Stomach (tissue), 9 donors: Measurements from ENCODE around the gene TERB2. TPM values are rescaled to one million over a fixed set of nuclear protein-coding genes. Genes with fewer than 3 reads are reported as not detected.
"Not testable (repeated sequence)": the region's sequence is repeated elsewhere in the genome, so short reads cannot be mapped to it uniquely, and the experiment has no call there.

ENCODE experiments used
- DNase-seq, 2 donors: peaks; one replicate each; pipeline versions ENCODE4 v3.0.0 to v3.0.0-alpha.2; 2013 to 2019
- H3K27ac ChIP-seq, 5 donors: fragments of 200-600 bp in 4 of 5; sonication (generic) in 4 of 5; one replicate each; pipeline ENCODE4 v1.5.1; 2013 to 2019; ENCODE audit warnings: mild to moderate bottlenecking in 1 of 5, moderate library complexity in 1 of 5
- H3K27me3 ChIP-seq, 3 donors: fragments of 200-600 bp; sonication (generic); one replicate each; pipeline ENCODE4 v1.5.1; 2017 to 2019; ENCODE audit warnings: mixed run types in 1 of 3
- H3K36me3 ChIP-seq, 4 donors: fragments of 200-600 bp; sonication (generic); 1 replicate in 3 of 4; 2 replicates in 1 of 4; pipeline ENCODE4 v1.5.1; 2016 to 2019
- H3K4me1 ChIP-seq, 4 donors: fragments of 200-600 bp; sonication (generic); one replicate each; pipeline ENCODE4 v1.5.1; 2016 to 2019
- H3K4me3 ChIP-seq, 4 donors: fragments of 200-600 bp; sonication (generic) in 3 of 4; one replicate each; pipeline ENCODE4 v1.5.1; 2016 to 2019; ENCODE audit warnings: mild to moderate bottlenecking in 1 of 4
- H3K9me3 ChIP-seq, 4 donors: fragments of 200-600 bp; sonication (generic); one replicate each; pipeline ENCODE4 v1.5.1; 2016 to 2019
- EP300 ChIP-seq: sonication (generic); formaldehyde crosslinking; IDR thresholded peaks from one replicate; pipeline ENCODE4 v1.6.1; 2017; ENCODE audit warnings: antibody characterized with exemption
- POLR2A ChIP-seq, 4 donors: fragments of 450-650 bp; IDR thresholded peaks; one replicate each; pipeline ENCODE4 v1.6.1; 2016; ENCODE audit warnings: antibody characterized with exemption in 4 of 4, control low read depth in 2 of 4, mild to moderate bottlenecking in 1 of 4, moderate library complexity in 1 of 4
- POLR2AphosphoS5 ChIP-seq, 3 donors: sonication (generic); formaldehyde crosslinking; IDR thresholded peaks; one replicate each; pipeline ENCODE4 v1.6.1; 2016; ENCODE audit warnings: antibody characterized with exemption in 3 of 3
- WGBS, 5 donors: extraction: QIAGEN DNeasy Blood & Tissue Kit in 3 of 5; methylation state at CpG; one replicate each; pipeline versions ENCODE4 v1.1.5 to v1.1.7; 2013 to 2018; 5-methylcytosine and 5-hydroxymethylcytosine counted together
- intact Hi-C: fragments of 100-400 bp; cut with DNase I; formaldehyde crosslinking; loops from one replicate; pipeline ENCODE4 v1.15.1; 2023; ENCODE audit warnings: low total_unique reads
- polyA plus RNA-seq, 3 donors: library from polyadenylated mRNA; stranded (reverse); fragments of 200-250 nt; gene quantifications; one replicate each; pipeline ENCODE4 v1.2.3, GENCODE V29; 2013
- total RNA-seq, 5 donors: library from RNA; depleted of rRNA; stranded (reverse); fragments of >200 nt; gene quantifications; one replicate each; pipeline versions ENCODE4 v1.1.0 to v1.2.3, GENCODE V29; 2014 to 2016
- TF ChIP-seq, protein P1 (sequence below), 7 experiments: fragments of 450-650 bp in 4 of 7; fragments of 200-600 bp in 3 of 7; sonication (generic) in 3 of 7; IDR thresholded peaks; one replicate each; pipeline ENCODE4 v1.5.1; 2016 to 2019; ENCODE audit warnings: antibody characterized with exemption in 7 of 7, control low read depth in 2 of 7, mild to moderate bottlenecking in 1 of 7
- donor health status: healthy with polysubstance abuse.
- donor health status: Bipolar disorder and iron deficiency.
- donor health status: healthy.

Gene TERB2
- total and polyA plus RNA-seq, 8 donors, result not detected

DNA sequence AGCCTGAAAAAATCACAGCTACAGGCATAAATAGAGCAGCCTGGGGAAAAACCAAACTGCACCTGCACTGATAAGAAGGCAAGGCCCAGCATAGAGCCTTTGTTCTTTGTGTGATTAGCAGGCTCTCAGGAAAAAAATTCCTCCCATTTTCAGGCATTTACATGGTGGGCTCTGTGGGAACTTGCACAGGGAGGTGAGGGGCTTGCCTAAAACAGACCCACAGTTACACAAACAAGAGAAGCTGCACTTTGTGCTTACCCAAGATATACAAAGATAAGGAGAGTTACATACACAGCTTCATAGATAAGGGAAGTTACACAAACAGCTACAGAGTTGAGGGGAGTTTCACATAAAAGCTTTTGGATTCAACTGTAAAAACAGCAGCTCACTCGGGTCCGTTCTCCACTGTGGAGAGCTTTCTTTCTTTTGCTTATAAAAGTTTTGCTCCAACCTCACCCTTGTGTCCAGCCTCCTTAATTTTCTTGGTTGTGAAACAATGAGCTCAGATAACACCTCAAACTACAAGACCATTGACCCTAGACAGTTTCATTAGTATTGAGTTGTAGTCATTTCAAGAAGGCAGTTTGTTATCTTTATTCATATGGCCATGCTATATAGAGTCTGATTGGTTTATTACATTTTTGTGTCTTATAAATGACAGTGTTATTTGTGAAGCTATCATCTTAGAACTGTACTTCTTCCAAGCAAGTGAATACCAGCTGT lies 23.3 kb downstream of the TERB2 start:
- H3K4me3 ChIP-seq, H3K36me3 ChIP-seq, H3K4me1 ChIP-seq, intact Hi-C loops, H3K9me3 ChIP-seq, H3K27ac ChIP-seq, H3K27me3 ChIP-seq: not testable (repeated sequence)
- 22 to 52% (median 32%) methylated on average over 2 of the region's 2 CpGs for WGBS, 5 donors
- peak in 1 of 2 donors; percentile 28 for DNase-seq

- not testable (repeated sequence) for H3K27ac ChIP-seq, H3K9me3 ChIP-seq
Observed at GRCh38 chr15:44984144-44984543, 27.7 kb downstream of the TERB2 start.

DNA sequence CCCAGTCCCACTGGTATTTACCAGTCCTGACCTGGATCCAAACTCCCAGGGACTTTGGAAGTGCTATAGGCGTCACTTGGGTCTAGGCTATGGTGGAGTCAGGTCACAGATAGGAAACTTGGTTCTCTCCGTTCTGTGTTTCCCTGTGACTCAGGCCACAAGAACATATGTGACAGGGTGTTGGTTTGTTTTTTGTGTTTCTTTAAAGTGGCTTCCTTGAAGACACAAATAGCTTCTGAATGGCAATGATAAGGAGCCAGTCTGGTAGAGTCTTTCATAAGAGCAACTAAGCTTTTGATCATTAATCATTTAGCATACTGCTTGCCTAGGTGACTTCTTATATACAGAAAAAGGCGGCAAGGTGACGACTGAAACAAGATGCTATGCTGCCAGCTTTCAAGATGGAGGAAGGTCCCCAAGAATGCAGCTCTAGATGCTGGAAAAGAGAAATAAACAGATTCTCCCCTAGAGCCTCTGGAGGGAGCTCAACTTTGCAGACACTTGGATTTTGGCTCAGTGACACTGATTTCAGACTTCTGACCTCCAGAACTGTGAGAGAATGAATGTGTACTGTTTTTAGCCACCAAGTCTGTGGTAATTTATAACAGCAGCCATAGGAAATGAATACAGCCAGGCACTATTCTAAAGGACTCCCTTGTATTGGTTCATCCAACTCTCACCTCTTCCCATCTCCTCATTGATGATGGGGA lies 30.0 kb downstream of the TERB2 start:
- DNase-seq, intact Hi-C loops: not testable (repeated sequence)
- 73 to 81% (median 76%) methylated on average over 4 of the region's 4 CpGs for WGBS, 5 donors

More at GRCh38 chr15:44984144-44984543, 27.7 kb downstream of the TERB2 start:
- intact Hi-C loops, H3K4me1 ChIP-seq, H3K36me3 ChIP-seq, H3K27me3 ChIP-seq, DNase-seq, H3K4me3 ChIP-seq: not testable (repeated sequence)
- 64 to 69% (median 66%) methylated on average over 1 of the region's 1 CpG for WGBS, 5 donors

DNA sequence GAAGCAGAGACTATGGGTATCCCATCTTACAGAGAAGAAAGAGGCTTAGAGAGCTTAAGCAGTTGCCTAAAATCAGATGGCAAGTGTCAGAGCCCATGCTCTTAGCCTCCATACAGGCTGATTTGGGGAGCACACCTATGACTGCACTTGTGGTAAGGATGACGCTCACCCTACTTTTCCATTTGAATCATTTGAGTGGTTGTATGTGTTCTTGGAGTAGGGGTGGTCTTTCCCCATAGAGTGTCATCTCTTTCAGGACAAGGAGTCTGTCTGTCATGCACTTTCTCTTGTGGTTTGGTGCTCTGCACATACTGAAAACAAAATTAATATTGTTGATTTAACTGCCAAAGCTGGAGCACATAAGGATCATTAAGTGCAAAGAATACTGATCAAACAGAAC lies 31.2 kb downstream of the TERB2 start:
- H3K4me3 ChIP-seq, DNase-seq, intact Hi-C loops, H3K36me3 ChIP-seq, H3K27me3 ChIP-seq, H3K9me3 ChIP-seq, H3K27ac ChIP-seq, H3K4me1 ChIP-seq: not testable (repeated sequence)
- WGBS, 5 donors, result 79 to 100% (median 100%) methylated on average over 1 of the region's 1 CpG; no CpG with 5 or more reads in 1 of the 5 donors

More for the DNA sequence above, 30.0 kb downstream of the TERB2 start:
- not testable (repeated sequence) for H3K4me1 ChIP-seq, H3K27ac ChIP-seq, H3K27me3 ChIP-seq, H3K9me3 ChIP-seq, H3K4me3 ChIP-seq, H3K36me3 ChIP-seq

- H3K4me3 ChIP-seq, H3K27ac ChIP-seq, H3K27me3 ChIP-seq, H3K4me1 ChIP-seq, H3K36me3 ChIP-seq, H3K9me3 ChIP-seq, intact Hi-C loops, DNase-seq: not testable (repeated sequence)
- 40 to 76% (median 54%) methylated on average over 1 to 2 of the region's 3 CpGs for WGBS, 5 donors
Observed at GRCh38 chr15:44988184-44988869, 31.8 kb downstream of the TERB2 start.

DNA sequence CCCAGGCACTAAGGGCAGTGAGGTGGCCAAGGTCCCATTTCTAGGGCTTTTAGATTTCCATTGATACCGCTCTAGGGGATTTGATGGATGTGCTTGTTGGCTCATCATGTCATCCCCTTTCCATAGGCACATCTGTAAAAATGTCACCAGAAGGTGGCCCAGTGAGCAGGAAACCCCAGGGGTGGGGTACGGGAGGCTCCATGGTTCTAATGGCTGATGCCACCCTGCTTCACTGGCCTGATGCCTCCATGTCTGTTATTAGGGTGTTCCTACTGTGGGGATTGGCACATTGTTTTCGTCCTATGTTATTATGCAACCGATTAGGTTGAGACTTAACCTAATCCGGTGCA lies 32.4 kb downstream of the TERB2 start:
- H3K27me3 ChIP-seq, H3K4me3 ChIP-seq, intact Hi-C loops, H3K9me3 ChIP-seq, H3K36me3 ChIP-seq, H3K4me1 ChIP-seq, H3K27ac ChIP-seq, DNase-seq: not testable (repeated sequence)
- WGBS, 5 donors, result 82 to 98% (median 96%) methylated on average over 3 to 5 of the region's 5 CpGs

- H3K4me1 ChIP-seq, H3K9me3 ChIP-seq, H3K27ac ChIP-seq, H3K36me3 ChIP-seq, DNase-seq, H3K4me3 ChIP-seq, H3K27me3 ChIP-seq, intact Hi-C loops: not testable (repeated sequence)
- WGBS, 5 donors, result 67 to 80% (median 71%) methylated on average over 3 of the region's 3 CpGs
Observed at GRCh38 chr15:44997632-44998031, 41.1 kb downstream of the TERB2 start.

- WGBS, 5 donors, result 74 to 97% (median 89%) methylated on average over 2 of the region's 2 CpGs
Observed at GRCh38 chr15:44999105-44999504, 42.6 kb downstream of the TERB2 start.

DNA sequence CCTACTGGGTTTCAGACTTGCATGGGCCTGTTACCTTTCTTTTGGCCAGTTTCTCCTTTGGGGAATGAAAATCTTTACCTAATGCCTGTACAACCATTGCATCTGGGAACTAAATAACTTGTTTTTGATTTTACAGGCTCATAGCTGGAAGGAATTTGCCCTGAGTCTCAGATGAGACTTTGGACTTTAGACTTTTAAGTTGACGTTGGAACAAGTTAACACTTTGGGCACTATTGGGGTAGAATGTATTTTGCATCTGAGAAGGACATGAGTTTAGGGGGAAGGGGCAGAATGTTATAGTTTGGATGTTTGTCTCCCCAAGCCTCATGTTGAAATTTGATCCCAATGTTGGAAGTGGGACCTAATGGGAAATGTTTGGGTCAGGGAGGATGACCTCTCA lies 44.7 kb downstream of the TERB2 start:
- H3K9me3 ChIP-seq, H3K27ac ChIP-seq, DNase-seq, H3K4me1 ChIP-seq, H3K27me3 ChIP-seq, H3K36me3 ChIP-seq, intact Hi-C loops, H3K4me3 ChIP-seq: not testable (repeated sequence)
- WGBS, 5 donors, result 12 to 40% (median 27%) methylated on average over 1 of the region's 1 CpG

More at GRCh38 chr15:44999105-44999504, 42.6 kb downstream of the TERB2 start:
- TF ChIP-seq EP300 (no peak), POLR2A (IDR thresholded peaks at IDR 0.05) (no peak), POLR2AphosphoS5 (IDR thresholded peaks at IDR 0.05) (no peak)
- TF ChIP-seq, protein P1, sequence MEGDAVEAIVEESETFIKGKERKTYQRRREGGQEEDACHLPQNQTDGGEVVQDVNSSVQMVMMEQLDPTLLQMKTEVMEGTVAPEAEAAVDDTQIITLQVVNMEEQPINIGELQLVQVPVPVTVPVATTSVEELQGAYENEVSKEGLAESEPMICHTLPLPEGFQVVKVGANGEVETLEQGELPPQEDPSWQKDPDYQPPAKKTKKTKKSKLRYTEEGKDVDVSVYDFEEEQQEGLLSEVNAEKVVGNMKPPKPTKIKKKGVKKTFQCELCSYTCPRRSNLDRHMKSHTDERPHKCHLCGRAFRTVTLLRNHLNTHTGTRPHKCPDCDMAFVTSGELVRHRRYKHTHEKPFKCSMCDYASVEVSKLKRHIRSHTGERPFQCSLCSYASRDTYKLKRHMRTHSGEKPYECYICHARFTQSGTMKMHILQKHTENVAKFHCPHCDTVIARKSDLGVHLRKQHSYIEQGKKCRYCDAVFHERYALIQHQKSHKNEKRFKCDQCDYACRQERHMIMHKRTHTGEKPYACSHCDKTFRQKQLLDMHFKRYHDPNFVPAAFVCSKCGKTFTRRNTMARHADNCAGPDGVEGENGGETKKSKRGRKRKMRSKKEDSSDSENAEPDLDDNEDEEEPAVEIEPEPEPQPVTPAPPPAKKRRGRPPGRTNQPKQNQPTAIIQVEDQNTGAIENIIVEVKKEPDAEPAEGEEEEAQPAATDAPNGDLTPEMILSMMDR (IDR thresholded peaks at IDR 0.05), result no peak
- Histone ChIP-seq H3K27ac (no peak overlapping the region), H3K36me3 (no peaks in the 10 kb centered on the region), H3K9me3 (no peaks in the 10 kb centered on the region), H3K27me3 (no peaks in the 10 kb centered on the region), H3K4me3 (no peak overlapping the region), H3K4me1 (no peaks in the 10 kb centered on the region)
- intact Hi-C loops, result no loop called here
- DNase-seq, result no peak

- H3K4me1 ChIP-seq, H3K36me3 ChIP-seq, H3K4me3 ChIP-seq, DNase-seq, H3K27me3 ChIP-seq, intact Hi-C loops, H3K27ac ChIP-seq, H3K9me3 ChIP-seq: not testable (repeated sequence)
- WGBS, 5 donors, result 53 to 76% (median 61%) methylated on average over 2 of the region's 2 CpGs
Observed at GRCh38 chr15:45003731-45004410, 47.4 kb downstream of the TERB2 start.
